GM12892 (cell line): ENCODE measurements around the gene RPIA.

Source experiments
- POLR2A ChIP-seq: IDR thresholded peaks from 2 replicates; pipeline ENCODE4 v1.6.1; 2011; ENCODE audit warnings: low read depth, low read length, control low read depth
- POLR2AphosphoS5 ChIP-seq: IDR thresholded peaks from 2 replicates; pipeline ENCODE4 v1.6.1; 2011; ENCODE audit warnings: low read depth, low read length, control low read depth
- TAF1 ChIP-seq: IDR thresholded peaks from 2 replicates; pipeline ENCODE4 v1.6.1; 2011; ENCODE audit warnings: low read depth, mild to moderate bottlenecking, control low read depth, low read length, borderline replicate concordance

DNA sequence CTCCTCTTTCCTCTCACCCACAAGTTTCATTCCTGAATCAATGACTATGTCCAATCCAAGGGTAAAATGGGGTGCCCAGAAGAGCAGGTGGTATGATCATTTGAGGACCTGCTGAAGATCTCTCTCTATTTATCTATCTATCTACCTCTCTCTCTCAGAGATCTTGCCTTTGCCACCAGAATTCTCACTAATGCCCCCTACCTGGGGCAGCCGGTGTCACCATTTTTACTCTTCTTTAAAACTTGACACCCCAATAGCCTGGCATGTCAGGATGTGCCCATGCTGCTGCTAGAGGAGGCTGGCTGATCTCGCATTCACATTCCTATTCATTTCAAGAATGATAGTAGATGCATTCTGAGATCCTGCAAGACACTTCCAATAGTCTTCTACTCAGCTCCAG lies 24.3 kb upstream of the RPIA start:
- TF ChIP-seq POLR2A (no peak), TAF1 (no peak), POLR2AphosphoS5 (no peak)
